PC-3 (cell line): ENCODE data around the gene EIF2B4. TPM values are rescaled to one million over a fixed set of nuclear protein-coding genes. Genes with fewer than 3 reads are reported as not detected.

ENCODE experiments used
- ATAC-seq: fragments of 200-7000 bp; cut with Tn5 transposase; 2 replicates; pipeline ENCODE4 v1.9.1; 2020; ENCODE audit warnings: mild to moderate bottlenecking, moderate library complexity
- BruUV-seq: library from RNA; stranded (reverse); fragments of 400-500 nt; replicated peaks from 2 replicates; lab custom pipeline; 2021; lab: Mats Ljungman, UMichigan
- CTCF ChIA-PET: fragments of 300-600 bp; sonication (Branson Sonifier 250); formaldehyde crosslinking; loops from one replicate; lab custom pipeline; 2022; ENCODE audit warnings: antibody characterized with exemption; lab: Charles Lee
- POLR2A ChIA-PET: fragments of 300-600 bp; sonication (Branson Sonifier 250); formaldehyde crosslinking; loops from one replicate; lab custom pipeline; 2022; ENCODE audit warnings: antibody characterized with exemption; ENCODE audit not compliant: unreplicated experiment; lab: Charles Lee
- DNase-seq: peaks from one replicate; pipeline ENCODE4 v3.0.0-alpha.2; 2015
- H2AFZ ChIP-seq: fragments of 300-600 bp; sonication (generic); 2 replicates; pipeline ENCODE4 v1.6.0; 2016; ENCODE audit warnings: antibody characterized with exemption, low read length
- H3F3A ChIP-seq: fragments of 300-600 bp; sonication (generic); one replicate; pipeline ENCODE4 v1.6.0; 2017; ENCODE audit warnings: antibody characterized with exemption, low read length, control low read depth, mild to moderate bottlenecking; ENCODE audit not compliant: unreplicated experiment
- H3K27ac ChIP-seq: fragments of 300-600 bp; sonication (generic); 2 replicates; pipeline ENCODE4 v1.5.1; 2016; ENCODE audit warnings: mild to moderate bottlenecking, low read length
- H3K27me3 ChIP-seq: fragments of 300-600 bp; sonication (generic); 2 replicates; pipeline ENCODE4 v1.6.1; 2016; ENCODE audit warnings: low read length, mixed read lengths
- H3K36me3 ChIP-seq: fragments of 300-600 bp; sonication (generic); 2 replicates; pipeline ENCODE4 v1.6.1; 2016; ENCODE audit warnings: low read depth, mixed run types, low read length, mixed read lengths
- H3K4me1 ChIP-seq: fragments of 300-600 bp; sonication (generic); 2 replicates; pipeline ENCODE4 v1.5.1; 2016; ENCODE audit warnings: low read length; ENCODE audit not compliant: insufficient read depth
- H3K4me2 ChIP-seq: fragments of 300-600 bp; sonication (generic); 2 replicates; pipeline ENCODE4 v1.6.0; 2016; ENCODE audit warnings: low read length
- H3K4me3 ChIP-seq: fragments of 300-600 bp; sonication (generic); 2 replicates; pipeline ENCODE4 v1.5.1; 2016; ENCODE audit warnings: mild to moderate bottlenecking, low read length, mixed read lengths
- H3K79me2 ChIP-seq: fragments of 300-600 bp; sonication (generic); 2 replicates; pipeline ENCODE4 v1.6.1; 2017; ENCODE audit warnings: low read length, mixed read lengths
- H3K9ac ChIP-seq: fragments of 300-600 bp; sonication (generic); 2 replicates; pipeline ENCODE4 v1.6.0; 2016; ENCODE audit warnings: mild to moderate bottlenecking, low read length
- H3K9me2 ChIP-seq: fragments of 300-600 bp; sonication (generic); replicated peaks from 2 replicates; pipeline ENCODE4 v1.6.1; 2016; ENCODE audit warnings: mixed run types, low read length, mixed read lengths
- H3K9me3 ChIP-seq: fragments of 300-600 bp; sonication (generic); 2 replicates; pipeline ENCODE4 v1.6.1; 2016; ENCODE audit warnings: low read length, mixed read lengths
- H4K20me1 ChIP-seq: fragments of 300-600 bp; sonication (generic); 2 replicates; pipeline ENCODE4 v1.6.1; 2016; ENCODE audit warnings: low read length, mixed read lengths
- EZH2 ChIP-seq: fragments of 300-600 bp; sonication (generic); IDR thresholded peaks from one replicate; pipeline ENCODE4 v1.6.1; 2017; ENCODE audit warnings: antibody characterized with exemption, mild to moderate bottlenecking, low read length; ENCODE audit not compliant: unreplicated experiment
- EZH2phosphoT487 ChIP-seq: fragments of 300-600 bp; sonication (generic); IDR thresholded peaks from 2 replicates; pipeline ENCODE4 v1.6.1; 2018; ENCODE audit warnings: mild to moderate bottlenecking, antibody characterized with exemption, low read length, borderline replicate concordance
- intact Hi-C: fragments of 100-400 bp; cut with micrococcal nuclease; formaldehyde crosslinking; loops from 2 replicates; pipeline ENCODE4 v1.9.0; 2023
- total RNA-seq: library from RNA; depleted of rRNA; stranded (reverse); fragments of >200 nt; gene quantifications from 2 replicates; pipeline ENCODE4 v1.2.3, GENCODE V29; 2014
- TF ChIP-seq, protein P1 (sequence below): fragments of 300-600 bp; sonication (generic); conservative IDR thresholded peaks from 2 replicates; pipeline ENCODE4 v1.5.1; 2017; ENCODE audit warnings: antibody characterized with exemption, low read depth, mild to moderate bottlenecking, low read length

Gene EIF2B4
- total RNA-seq, 1 experiment from 2014 or later = 35.8 TPM

DNA sequence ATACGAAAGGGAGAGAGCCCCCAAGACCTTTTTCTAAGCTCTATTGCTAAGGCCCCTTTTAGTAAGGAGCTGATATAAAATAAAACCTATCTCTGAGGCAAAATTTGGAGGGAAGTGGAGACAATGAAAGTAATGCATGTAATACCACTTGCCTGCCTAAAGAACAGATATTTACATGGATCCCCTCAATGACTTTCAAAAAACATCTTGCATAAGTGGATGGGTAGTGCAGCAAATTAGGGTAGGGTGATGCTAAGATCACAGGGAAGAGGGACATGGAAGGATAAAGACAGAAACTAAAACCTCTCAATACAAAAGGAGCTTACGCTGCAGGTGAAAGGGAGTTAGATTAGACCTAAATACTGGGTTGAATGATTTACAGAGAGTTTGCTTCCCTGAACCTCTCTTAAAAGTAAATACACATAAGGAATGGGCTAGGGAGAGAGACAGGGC lies 9.3 kb upstream of the EIF2B4 start:
- Histone ChIP-seq H3K36me3 (peaks cover 36% of the 10 kb centered on the region), H3K9me3 (no peaks in the 10 kb centered on the region), H3K4me2 (peak overlapping the region; percentile 91), H2AFZ (no peak overlapping the region), H4K20me1 (no peaks in the 10 kb centered on the region), H3K4me3 (peak overlapping the region; percentile 73), H3K9me2 (no peaks in the 10 kb centered on the region), H3K27ac (peak overlapping the region; percentile 62), H3K4me1 (peaks cover 13% of the 10 kb centered on the region), H3K27me3 (no peaks in the 10 kb centered on the region), H3K9ac (peak overlapping the region; percentile 73; the same call in 1 of the 2 replicates), H3F3A (no peaks in the 10 kb centered on the region), H3K79me2 (peaks cover 3% of the 10 kb centered on the region; the same call in 1 of the 2 replicates)
- TF ChIP-seq, protein P1, sequence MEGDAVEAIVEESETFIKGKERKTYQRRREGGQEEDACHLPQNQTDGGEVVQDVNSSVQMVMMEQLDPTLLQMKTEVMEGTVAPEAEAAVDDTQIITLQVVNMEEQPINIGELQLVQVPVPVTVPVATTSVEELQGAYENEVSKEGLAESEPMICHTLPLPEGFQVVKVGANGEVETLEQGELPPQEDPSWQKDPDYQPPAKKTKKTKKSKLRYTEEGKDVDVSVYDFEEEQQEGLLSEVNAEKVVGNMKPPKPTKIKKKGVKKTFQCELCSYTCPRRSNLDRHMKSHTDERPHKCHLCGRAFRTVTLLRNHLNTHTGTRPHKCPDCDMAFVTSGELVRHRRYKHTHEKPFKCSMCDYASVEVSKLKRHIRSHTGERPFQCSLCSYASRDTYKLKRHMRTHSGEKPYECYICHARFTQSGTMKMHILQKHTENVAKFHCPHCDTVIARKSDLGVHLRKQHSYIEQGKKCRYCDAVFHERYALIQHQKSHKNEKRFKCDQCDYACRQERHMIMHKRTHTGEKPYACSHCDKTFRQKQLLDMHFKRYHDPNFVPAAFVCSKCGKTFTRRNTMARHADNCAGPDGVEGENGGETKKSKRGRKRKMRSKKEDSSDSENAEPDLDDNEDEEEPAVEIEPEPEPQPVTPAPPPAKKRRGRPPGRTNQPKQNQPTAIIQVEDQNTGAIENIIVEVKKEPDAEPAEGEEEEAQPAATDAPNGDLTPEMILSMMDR = no peak
- TF ChIP-seq EZH2phosphoT487 = no peak
- no TSS peak for BruUV-seq
- intact Hi-C loops = no loop called here
- CTCF ChIA-PET = no interaction called here
- DNase-seq (no peak), ATAC-seq (no peak)
- POLR2A ChIA-PET = interaction anchor here (0.6 to 1.2 kb wide), 2 partner anchors 8 to 77 kb away, joined by 3 to 6 read pairs; no protein-coding TSS in a partner anchor

DNA sequence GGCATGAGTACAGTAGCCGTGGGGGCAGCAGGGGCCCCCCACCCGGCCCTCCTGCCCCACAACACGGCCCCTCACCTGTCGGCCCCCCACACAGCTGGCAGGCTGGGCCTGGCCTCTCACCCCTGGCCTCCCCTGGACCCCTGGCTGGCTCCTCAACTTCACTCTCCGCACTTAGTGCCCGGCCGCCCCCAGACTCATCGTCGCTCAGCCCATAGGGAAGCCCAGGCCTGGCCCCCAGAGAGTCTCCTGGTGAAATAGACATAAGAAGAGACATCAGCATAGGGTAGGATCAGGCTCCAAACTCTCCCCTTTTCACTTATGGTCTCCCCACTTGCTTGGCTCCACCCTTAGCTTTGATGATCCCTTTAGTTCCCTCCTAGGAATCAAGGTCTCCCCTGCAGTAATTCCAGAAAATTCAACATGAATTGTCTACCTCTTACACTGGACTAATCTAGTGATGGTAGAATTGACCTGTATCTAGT lies 8.7 kb upstream of the EIF2B4 start:
- Histone ChIP-seq H3K79me2 (peaks cover 3% of the 10 kb centered on the region; the same call in 1 of the 2 replicates), H3K4me2 (peak overlapping the region; percentile 91), H3K9me3 (no peaks in the 10 kb centered on the region), H3K27me3 (no peaks in the 10 kb centered on the region), H2AFZ (no peak overlapping the region), H3K4me3 (peak overlapping the region; percentile 73; the same call in 1 of the 2 replicates), H3K27ac (no peak overlapping the region), H3F3A (no peaks in the 10 kb centered on the region), H3K4me1 (peaks cover 13% of the 10 kb centered on the region), H3K9me2 (no peaks in the 10 kb centered on the region), H4K20me1 (no peaks in the 10 kb centered on the region), H3K9ac (no peak overlapping the region), H3K36me3 (peaks cover 31% of the 10 kb centered on the region; the same call in 1 of the 2 replicates)
- BruUV-seq = no TSS peak
- ATAC-seq (no peak), DNase-seq (no peak)
- no peak for TF ChIP-seq EZH2phosphoT487
- TF ChIP-seq, protein P1 = no peak
- TF ChIP-seq EZH2 = no peak
- CTCF ChIA-PET = no interaction called here
- intact Hi-C loops = no loop called here
- POLR2A ChIA-PET = no interaction called here
